MCF 10A (cell line): ENCODE data around the gene SCGB3A2. TPM values are rescaled to one million over a fixed set of nuclear protein-coding genes. Genes with fewer than 3 reads are reported as not detected.
A peak's percentile ranks its signal among the peaks of the same experiment; 100 is the strongest.

Experiments
- BruUV-seq: library from RNA; stranded (reverse); fragments of 400-500 nt; replicated peaks from 2 replicates; lab custom pipeline; 2021; lab: Mats Ljungman, UMichigan
- CTCF ChIA-PET: fragments of 300-600 bp; sonication (Branson Sonifier 250); formaldehyde crosslinking; extraction: SDS; loops from one replicate; lab custom pipeline; 2021; ENCODE audit warnings: antibody characterized with exemption, inconsistent platforms; lab: Yijun Ruan, JAX
- POLR2A ChIA-PET: fragments of 300-600, 350-650 bp; sonication (Branson Sonifier 250); formaldehyde crosslinking; extraction: SDS; loops from one replicate; lab custom pipeline; 2020; ENCODE audit warnings: antibody characterized with exemption, inconsistent platforms; lab: Yijun Ruan, JAX
- DNase-seq: peaks from one replicate; pipeline ENCODE4 v3.0.0-alpha.2; 2018; ENCODE audit not compliant: unreplicated experiment
- H3K27ac Mint-ChIP-seq: one replicate; pipeline ENCODE4 v1.8.0; 2022; ENCODE audit warnings: mild to moderate bottlenecking, low read depth, mixed read lengths; ENCODE audit not compliant: unreplicated experiment
- H3K27me3 Mint-ChIP-seq: one replicate; pipeline ENCODE4 v1.8.0; 2022; ENCODE audit warnings: mixed read lengths; ENCODE audit not compliant: insufficient read depth, unreplicated experiment
- H3K36me3 Mint-ChIP-seq: one replicate; pipeline ENCODE4 v1.8.0; 2022; ENCODE audit warnings: mild to moderate bottlenecking, moderate library complexity, mixed read lengths; ENCODE audit not compliant: insufficient read depth, unreplicated experiment
- H3K4me1 Mint-ChIP-seq: one replicate; pipeline ENCODE4 v1.8.0; 2022; ENCODE audit warnings: mixed read lengths; ENCODE audit not compliant: insufficient read depth, unreplicated experiment
- H3K4me3 Mint-ChIP-seq: one replicate; pipeline ENCODE4 v1.8.0; 2022; ENCODE audit warnings: mild to moderate bottlenecking, moderate library complexity, mixed read lengths; ENCODE audit not compliant: unreplicated experiment
- H3K9me3 Mint-ChIP-seq: one replicate; pipeline ENCODE4 v1.8.0; 2022; ENCODE audit warnings: mixed read lengths; ENCODE audit not compliant: unreplicated experiment
- CTCF ChIP-seq: fragments of 200-600 bp; IDR thresholded peaks from one replicate; pipeline ENCODE4 v1.8.0; 2022; ENCODE audit warnings: antibody characterized with exemption, mild to moderate bottlenecking; ENCODE audit not compliant: unreplicated experiment
- intact Hi-C: fragments of 100-400 bp; cut with micrococcal nuclease; formaldehyde crosslinking; loops from 2 replicates; pipeline ENCODE4 v1.14.1; 2022
- total RNA-seq: library from RNA; stranded (reverse); gene quantifications from 2 replicates; pipeline ENCODE4 v1.2.3, GENCODE V29; 2022

SCGB3A2 gene
- total RNA-seq, 1 experiment from 2014 or later: not detected

- Mint-ChIP-seq H3K4me1 (peaks cover 37% of the 10 kb centered on the region), H3K36me3 (no peaks in the 10 kb centered on the region), H3K27ac (peak overlapping the region; percentile 56), H3K9me3 (no peaks in the 10 kb centered on the region), H3K27me3 (no peaks in the 10 kb centered on the region), H3K4me3 (no peak overlapping the region)
- BruUV-seq: no TSS peak
- ChIA-PET CTCF (interaction anchor here (0.5 to 2.0 kb wide), 12 partner anchors 8 to 458 kb away, joined by 3 to 15 read pairs (median 4); no protein-coding TSS in a partner anchor), POLR2A (interaction anchor here (0.9 to 2.4 kb wide), 7 partner anchors 8 to 31 kb away, joined by 3 to 10 read pairs (median 5); partner anchors contain the start of gene C5orf46)
- intact Hi-C loops: no loop called here
- peak; percentile 39 for DNase-seq
- no peak for TF ChIP-seq CTCF
Observed at GRCh38 chr5:147918101-147918685, 39.7 kb downstream of the SCGB3A2 start.

GRCh38 chr5:147918899-147919298 lies 40.4 kb downstream of the SCGB3A2 start:
- Mint-ChIP-seq H3K36me3 (no peaks in the 10 kb centered on the region), H3K4me3 (no peak overlapping the region), H3K27me3 (no peaks in the 10 kb centered on the region), H3K4me1 (peaks cover 30% of the 10 kb centered on the region), H3K9me3 (no peaks in the 10 kb centered on the region), H3K27ac (peak overlapping the region; percentile 56)
- BruUV-seq: no TSS peak
- DNase-seq: no peak
- no peak for TF ChIP-seq CTCF
- intact Hi-C loops: no loop called here
- POLR2A ChIA-PET: interaction anchor here (1.0 to 2.4 kb wide), 5 partner anchors 10 to 32 kb away, joined by 3 to 10 read pairs (median 4); partner anchors contain the start of gene C5orf46
- CTCF ChIA-PET: interaction anchor here (0.9 to 2.0 kb wide), 8 partner anchors 9 to 61 kb away, joined by 3 to 15 read pairs (median 4); no protein-coding TSS in a partner anchor

GRCh38 chr5:147920420-147921030 lies 42.0 kb downstream of the SCGB3A2 start:
- ChIA-PET POLR2A (no interaction called here), CTCF (interaction anchor here (0.7 kb wide), 1 partner anchor 1312 kb away, joined by 3 read pairs; no protein-coding TSS in a partner anchor)
- Mint-ChIP-seq H3K27ac (no peak overlapping the region), H3K36me3 (no peaks in the 10 kb centered on the region), H3K27me3 (no peaks in the 10 kb centered on the region), H3K4me1 (peaks cover 28% of the 10 kb centered on the region), H3K4me3 (no peak overlapping the region), H3K9me3 (no peaks in the 10 kb centered on the region)
- BruUV-seq: no TSS peak
- intact Hi-C loops: no loop called here
- TF ChIP-seq CTCF: no peak
- no peak for DNase-seq

GRCh38 chr5:147921136-147921535 lies 42.6 kb downstream of the SCGB3A2 start:
- Mint-ChIP-seq H3K27ac (no peak overlapping the region), H3K36me3 (no peaks in the 10 kb centered on the region), H3K27me3 (no peaks in the 10 kb centered on the region), H3K4me1 (peaks cover 28% of the 10 kb centered on the region), H3K9me3 (no peaks in the 10 kb centered on the region), H3K4me3 (no peak overlapping the region)
- CTCF ChIA-PET: interaction anchor here (0.7 to 5.9 kb wide), 2 partner anchors 13 to 1313 kb away, joined by 3 to 87 read pairs; no protein-coding TSS in a partner anchor
- intact Hi-C loops: no loop called here
- TF ChIP-seq CTCF: no peak
- no TSS peak for BruUV-seq
- POLR2A ChIA-PET: no interaction called here
- no peak for DNase-seq
